ENCODE measurements around the gene TNFRSF11A.

Gene TNFRSF11A

GRCh38 chr18:62420513-62421209 is 95.6 kb downstream of the TNFRSF11A start:
- no peak for DNase-seq

- DNase-seq = peak; percentile 85
These were observed 100.5 kb downstream of the TNFRSF11A start for GRCh38 chr18:62425465-62426190.

DNA sequence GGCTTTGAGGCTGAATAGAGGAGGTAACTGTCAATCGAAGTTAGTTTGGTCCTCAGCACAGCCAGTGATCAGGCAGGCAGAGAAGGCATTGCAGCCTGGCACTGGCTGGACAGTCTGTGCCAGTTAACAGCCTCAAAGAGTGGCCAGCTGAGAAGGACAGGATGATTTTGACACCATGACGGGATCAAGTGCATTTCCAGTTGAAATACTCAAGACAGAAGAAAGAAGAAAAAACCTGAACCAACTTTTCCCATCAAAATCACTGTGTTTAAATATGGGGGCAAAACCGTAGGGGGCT is 101.0 kb downstream of the TNFRSF11A start:
- DNase-seq = no peak

DNA sequence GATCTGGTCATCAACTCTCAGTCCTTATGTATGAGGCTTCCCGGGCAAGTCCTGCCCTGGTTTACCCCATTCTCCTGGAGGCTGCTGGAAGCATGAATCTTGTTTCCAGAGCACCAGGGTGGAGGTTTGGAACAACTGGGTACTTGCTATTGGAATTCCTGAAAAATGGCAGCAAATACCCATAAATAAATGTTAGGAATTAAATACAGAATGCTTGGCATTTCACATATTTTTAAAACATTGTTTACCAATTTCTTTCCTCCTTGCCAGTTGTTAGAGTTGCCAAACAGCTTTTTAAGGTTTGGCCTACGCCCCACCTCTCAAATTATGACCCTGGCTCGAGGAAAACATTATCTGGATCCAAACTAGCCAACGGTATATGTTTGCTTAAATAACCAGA is 107.1 kb downstream of the TNFRSF11A start:
- no peak for DNase-seq

- DNase-seq = no peak
These were observed 109.7 kb downstream of the TNFRSF11A start for GRCh38 chr18:62434798-62435197.

DNA sequence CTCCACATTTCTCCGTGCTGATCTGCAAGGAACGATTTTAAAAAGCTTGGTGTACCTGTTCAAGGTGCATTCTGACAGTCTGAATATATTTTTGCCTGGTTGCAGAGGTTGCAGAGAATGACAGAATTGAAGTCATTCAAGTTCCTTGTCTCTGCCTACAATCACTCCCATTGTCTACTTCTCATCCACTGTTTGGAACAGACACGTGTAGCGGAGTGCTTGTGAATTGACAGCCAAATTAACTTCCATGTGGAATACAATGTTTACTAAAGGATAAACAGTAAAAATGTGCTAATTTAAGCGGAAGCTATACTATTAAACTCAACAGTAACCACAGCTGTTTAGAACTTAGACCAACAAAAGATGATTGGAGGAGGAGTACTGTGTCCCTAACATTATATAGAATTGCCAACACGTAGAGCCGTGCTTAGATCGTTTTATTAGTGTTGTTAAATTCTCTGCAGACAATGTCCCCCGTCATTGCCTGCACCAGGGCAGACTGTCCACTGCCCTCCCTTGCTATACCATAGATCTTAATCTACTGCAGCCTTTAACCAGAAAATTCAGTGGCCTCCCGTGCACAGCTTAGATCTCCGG is 110.4 kb downstream of the TNFRSF11A start:
- DNase-seq = no peak

DNA sequence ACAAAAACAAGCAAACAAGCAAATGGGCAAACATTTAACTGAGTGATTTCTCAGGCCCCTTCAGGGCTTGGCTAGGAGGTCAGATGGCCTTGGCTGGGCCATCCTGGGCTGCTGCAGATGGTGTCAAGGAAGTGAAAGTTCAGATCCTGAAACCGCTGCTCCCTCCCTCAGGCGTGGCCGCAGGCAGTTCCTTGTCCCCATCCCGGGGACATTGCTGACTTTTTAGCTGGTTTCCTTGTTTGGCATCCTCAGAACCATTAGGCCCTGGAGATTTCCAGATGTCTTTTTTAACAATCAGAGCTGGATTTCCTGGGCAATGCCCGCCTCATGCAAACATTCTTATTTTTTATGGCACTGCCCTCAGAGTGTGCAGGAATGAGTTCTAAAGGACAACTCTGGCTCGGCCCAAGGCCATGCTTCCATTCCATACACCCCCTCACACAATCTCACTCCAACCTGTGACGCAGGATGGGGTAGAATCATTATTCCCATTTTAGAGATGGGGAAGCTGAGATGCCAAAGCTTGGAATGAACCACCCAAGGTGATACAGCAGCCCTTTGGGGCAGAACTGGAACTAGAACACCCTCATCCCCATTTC is 111.6 kb downstream of the TNFRSF11A start:
- no peak for DNase-seq

DNA sequence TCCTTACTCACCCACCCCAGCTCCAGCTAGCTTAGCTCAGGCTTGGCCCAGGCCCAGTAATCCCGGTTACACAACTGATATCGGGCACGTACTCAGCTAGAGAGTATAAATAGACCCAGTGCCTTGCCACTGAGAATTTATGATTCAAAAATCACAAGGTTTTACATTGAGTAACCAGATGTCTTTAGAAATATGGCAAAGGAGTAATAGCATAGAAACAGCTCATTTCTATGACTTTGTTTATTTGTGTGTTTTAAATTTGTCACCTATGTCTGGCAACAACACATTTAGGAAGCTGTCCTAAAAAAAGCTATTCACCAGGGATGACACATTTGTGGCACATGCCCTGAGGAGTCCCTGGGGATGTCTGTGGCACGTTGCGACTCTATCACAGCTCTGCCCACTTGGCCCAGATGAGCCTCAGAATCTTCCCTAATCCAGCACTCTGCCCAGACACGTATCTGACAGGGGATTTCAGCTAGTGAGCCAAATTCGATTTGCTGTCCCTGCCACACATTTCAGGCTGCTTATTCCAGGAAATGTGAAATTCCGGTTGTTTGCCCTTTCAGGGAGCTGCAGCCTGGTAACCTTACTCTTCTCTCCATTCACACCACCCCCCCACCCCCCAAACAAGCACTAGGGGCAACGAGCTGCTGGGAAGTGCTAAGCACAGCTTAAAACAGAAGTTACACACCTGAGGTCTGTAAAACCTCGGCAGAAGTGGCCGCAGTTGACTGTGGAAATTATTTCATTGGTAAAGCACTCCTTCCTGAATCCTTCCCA is 112.3 kb downstream of the TNFRSF11A start:
- DNase-seq = no peak

GRCh38 chr18:62438018-62438329 is 112.9 kb downstream of the TNFRSF11A start:
- DNase-seq = no peak

- no peak for DNase-seq
These were observed 113.3 kb downstream of the TNFRSF11A start for GRCh38 chr18:62438402-62438801.

DNA sequence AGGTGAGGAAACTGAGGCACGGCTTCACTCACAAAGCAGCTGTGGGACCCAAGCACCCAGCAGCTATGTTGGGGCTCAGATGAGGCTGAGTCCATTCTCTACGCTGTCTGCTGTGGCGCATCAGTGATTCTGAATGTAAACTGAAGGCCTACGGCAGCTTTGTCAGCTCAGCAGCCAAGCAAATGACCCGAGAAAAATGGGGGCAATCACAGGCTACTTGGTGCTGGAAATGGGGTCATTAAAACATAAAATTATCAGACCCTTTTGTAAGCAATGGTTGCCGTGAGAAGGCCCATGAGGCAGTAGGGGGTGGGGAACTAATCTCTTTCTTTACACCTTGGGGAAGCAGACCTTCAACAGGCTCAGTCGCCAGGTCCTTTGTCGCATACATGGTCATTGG is 113.8 kb downstream of the TNFRSF11A start:
- DNase-seq = no peak
